Neuronal stem cell (in vitro differentiated cells): ENCODE measurements around the gene WDR45.

Experiments used
- DNase-seq: peaks from one replicate; pipeline ENCODE4 v3.0.0-alpha.2; 2013; ENCODE audit warnings: low spot score
- H2AFZ ChIP-seq: one replicate; pipeline ENCODE4 v1.6.1; 2013; ENCODE audit warnings: mild to moderate bottlenecking, low read length, inconsistent platforms
- H2AK5ac ChIP-seq: 2 replicates; pipeline ENCODE4 v1.6.1; 2013; ENCODE audit warnings: low read depth, mild to moderate bottlenecking, inconsistent platforms, low read length, moderate library complexity, mixed read lengths
- H2BK120ac ChIP-seq: 2 replicates; pipeline ENCODE4 v1.6.1; 2013; ENCODE audit warnings: low read depth, mild to moderate bottlenecking, inconsistent platforms, low read length, moderate library complexity, mixed read lengths
- H2BK12ac ChIP-seq: one replicate; pipeline ENCODE4 v1.6.1; 2013; ENCODE audit warnings: low read length, inconsistent platforms
- H2BK15ac ChIP-seq: 2 replicates; pipeline ENCODE4 v1.6.1; 2013; ENCODE audit warnings: mild to moderate bottlenecking, low read length, inconsistent platforms, mixed read lengths
- H2BK5ac ChIP-seq: one replicate; pipeline ENCODE4 v1.6.1; 2013; ENCODE audit warnings: inconsistent platforms, mild to moderate bottlenecking, low read length, moderate library complexity
- H3K14ac ChIP-seq: one replicate; pipeline ENCODE4 v1.6.1; 2013; ENCODE audit warnings: low read length, inconsistent platforms
- H3K18ac ChIP-seq: 2 replicates; pipeline ENCODE4 v1.6.1; 2013; ENCODE audit warnings: low read length, inconsistent platforms
- H3K23ac ChIP-seq: 2 replicates; pipeline ENCODE4 v1.6.1; 2013; ENCODE audit warnings: low read depth, mild to moderate bottlenecking, mixed read lengths, low read length, inconsistent platforms; ENCODE audit not compliant: poor library complexity
- H3K27ac ChIP-seq: replicated peaks from 3 replicates; pipeline ENCODE4 v1.5.1; 2013; ENCODE audit warnings: low read length, inconsistent platforms
- H3K27me3 ChIP-seq, 3 experiments: 2 replicates each; pipeline ENCODE4 v1.6.1; 2013; ENCODE audit warnings: low read length in 3 of 3, mild to moderate bottlenecking in 2 of 3, inconsistent platforms in 1 of 3, low read depth in 1 of 3, mixed read lengths in 1 of 3, moderate library complexity in 1 of 3; ENCODE audit not compliant: control insufficient read depth in 3 of 3, insufficient read depth in 3 of 3
- H3K36me3 ChIP-seq, 2 donors: replicated peaks in 1 of 2; 2 replicates each; pipeline ENCODE4 v1.6.1; 2013; ENCODE audit warnings: low read length in 2 of 2; ENCODE audit not compliant: control insufficient read depth in 2 of 2, insufficient read depth in 2 of 2
- H3K4ac ChIP-seq: 2 replicates; pipeline ENCODE4 v1.6.1; 2013; ENCODE audit warnings: inconsistent platforms, mild to moderate bottlenecking, low read length, moderate library complexity
- H3K4me1 ChIP-seq, 2 donors: 1 replicate in 1 of 2; 2 replicates in 1 of 2; pipeline ENCODE4 v1.6.1; 2013; ENCODE audit warnings: low read length in 2 of 2, low read depth in 1 of 2; ENCODE audit not compliant: control insufficient read depth in 2 of 2, insufficient read depth in 1 of 2
- H3K4me2 ChIP-seq: one replicate; pipeline ENCODE4 v1.6.1; 2013; ENCODE audit warnings: mild to moderate bottlenecking, low read length, inconsistent platforms; ENCODE audit not compliant: insufficient read depth, poor library complexity, severe bottlenecking
- H3K4me3 ChIP-seq, 2 donors: 2 replicates each; pipeline ENCODE4 v1.5.1; 2013; ENCODE audit warnings: low read length in 2 of 2, mild to moderate bottlenecking in 2 of 2, inconsistent platforms in 1 of 2, moderate library complexity in 1 of 2
- H3K79me1 ChIP-seq: one replicate; pipeline ENCODE4 v1.6.1; 2013; ENCODE audit warnings: low read depth, mild to moderate bottlenecking, inconsistent platforms, low read length, moderate library complexity
- H3K9ac ChIP-seq: one replicate; pipeline ENCODE4 v1.6.1; 2013; ENCODE audit warnings: mild to moderate bottlenecking, low read depth, low read length, inconsistent platforms; ENCODE audit not compliant: poor library complexity
- H3K9me3 ChIP-seq, 2 donors: replicated peaks in 1 of 2; 2 replicates each; pipeline versions ENCODE3 to v1.6.1; 2013; ENCODE audit warnings: low read length in 2 of 2, mild to moderate bottlenecking in 2 of 2, inconsistent platforms in 1 of 2, low read depth in 1 of 2, mixed read lengths in 1 of 2, moderate library complexity in 1 of 2; ENCODE audit not compliant: control insufficient read depth in 2 of 2, insufficient read depth in 1 of 2
- H4K8ac ChIP-seq: one replicate; pipeline ENCODE4 v1.6.1; 2013; ENCODE audit warnings: low read depth, mild to moderate bottlenecking, inconsistent platforms, low read length, moderate library complexity
- H4K91ac ChIP-seq: one replicate; pipeline ENCODE4 v1.6.1; 2013; ENCODE audit warnings: low read length, low read depth, mild to moderate bottlenecking, inconsistent platforms; ENCODE audit not compliant: poor library complexity
- WGBS, 2 donors: extraction: QIAGEN DNeasy Blood & Tissue Kit; methylation state at CpG; one replicate each; pipeline ENCODE4 v1.1.7; 2013; ENCODE audit warnings: missing lambda C conversion rate in 2 of 2, mixed read lengths in 1 of 2; ENCODE audit not compliant: insufficient read length in 2 of 2, insufficient replicate concordance in 1 of 2; ENCODE audit errors: extremely low coverage in 2 of 2; 5-methylcytosine and 5-hydroxymethylcytosine counted together

The WDR45 gene

GRCh38 chrX:49059681-49060085 lies 20.0 kb downstream of the WDR45 start:
- H4K8ac ChIP-seq = no peak overlapping the region
- H3K4ac ChIP-seq = no peak overlapping the region
- H2AK5ac ChIP-seq = no peak overlapping the region
- no CpG with 5 or more reads among the region's 10 CpGs for WGBS, 2 donors
- H3K79me1 ChIP-seq = peaks cover 2% of the 10 kb centered on the region
- H3K4me1 ChIP-seq = no peaks in the 10 kb centered on the region
- no peak overlapping the region for H2BK120ac ChIP-seq
- H4K91ac ChIP-seq = no peak overlapping the region
- no peaks in the 10 kb centered on the region for H3K27me3 ChIP-seq
- no peaks in the 10 kb centered on the region for H3K36me3 ChIP-seq
- no peak for DNase-seq
- H2BK15ac ChIP-seq = no peak overlapping the region
- no peak overlapping the region for H3K4me2 ChIP-seq
- no peak overlapping the region for H3K23ac ChIP-seq
- H3K4me3 ChIP-seq = no peak overlapping the region
- H3K9ac ChIP-seq = no peak overlapping the region
- H3K27ac ChIP-seq = no peak overlapping the region
- no peak overlapping the region for H2BK12ac ChIP-seq
- no peak overlapping the region for H2BK5ac ChIP-seq
- H3K18ac ChIP-seq = no peak overlapping the region
- no peak overlapping the region for H3K14ac ChIP-seq
- no peak overlapping the region for H2AFZ ChIP-seq
- peaks cover 0 to 3% of the 10 kb centered on the region in 2 donors for H3K9me3 ChIP-seq

GRCh38 chrX:49059201-49059600 lies 20.5 kb downstream of the WDR45 start:
- no peak overlapping the region for H3K27ac ChIP-seq
- no peak overlapping the region for H3K4me3 ChIP-seq
- H3K27me3 ChIP-seq = no peaks in the 10 kb centered on the region
- no peaks in the 10 kb centered on the region for H3K4me1 ChIP-seq
- peaks cover 0 to 8% of the 10 kb centered on the region in 2 donors for H3K9me3 ChIP-seq
- no peaks in the 10 kb centered on the region for H3K79me1 ChIP-seq
- H3K23ac ChIP-seq = no peak overlapping the region
- DNase-seq = no peak
- no peak overlapping the region for H2BK12ac ChIP-seq
- H3K14ac ChIP-seq = no peak overlapping the region
- no peak overlapping the region for H2AFZ ChIP-seq
- no peak overlapping the region for H3K9ac ChIP-seq
- no peak overlapping the region for H2BK5ac ChIP-seq
- no peak overlapping the region for H2BK15ac ChIP-seq
- no peak overlapping the region for H2BK120ac ChIP-seq
- H3K4me2 ChIP-seq = no peak overlapping the region
- H3K4ac ChIP-seq = no peak overlapping the region
- H4K91ac ChIP-seq = no peak overlapping the region
- no peak overlapping the region for H3K18ac ChIP-seq
- H2AK5ac ChIP-seq = no peak overlapping the region
- WGBS, 2 donors = no CpG with 5 or more reads among the region's 6 CpGs
- H3K36me3 ChIP-seq = no peaks in the 10 kb centered on the region
- no peak overlapping the region for H4K8ac ChIP-seq

- Histone ChIP-seq H2AFZ (no peak within 1 kb of the TSS), H3K4me2 (no peak within 1 kb of the TSS), H3K4me3 (no peak within 1 kb of the TSS), H3K36me3 (no peaks in the 10 kb centered on the region), H2BK15ac (no peak within 1 kb of the TSS), H2BK5ac (no peak within 1 kb of the TSS), H3K9me3 (peaks cover 0 to 11% of the 10 kb centered on the region in 2 donors), H3K18ac (no peak within 1 kb of the TSS), H2AK5ac (no peak within 1 kb of the TSS), H2BK12ac (no peak within 1 kb of the TSS), H4K8ac (no peak within 1 kb of the TSS), H4K91ac (no peak within 1 kb of the TSS), H3K4ac (no peak within 1 kb of the TSS), H3K27ac (no peak within 1 kb of the TSS), H2BK120ac (no peak within 1 kb of the TSS), H3K79me1 (no peaks in the 10 kb centered on the region), H3K9ac (no peak within 1 kb of the TSS), H3K23ac (no peak within 1 kb of the TSS), H3K14ac (no peak within 1 kb of the TSS), H3K27me3 (no peaks in the 10 kb centered on the region), H3K4me1 (no peaks in the 10 kb centered on the region)
- no peak for DNase-seq
- no CpG with 5 or more reads among the region's 5 CpGs for WGBS, 2 donors
These were observed 20.9 kb downstream of the WDR45 start, which contains the start of gene CCDC120 for GRCh38 chrX:49058794-49059193. Gene CCDC120 (plus strand): TSS chrX:49058999. CDS start chrX:49062042, 3,043 bp downstream.

- no peak overlapping the region for H4K8ac ChIP-seq
- no peak overlapping the region for H3K27ac ChIP-seq
- H3K14ac ChIP-seq = no peak overlapping the region
- no peak overlapping the region for H2BK12ac ChIP-seq
- no peak overlapping the region for H3K23ac ChIP-seq
- no peak overlapping the region for H3K18ac ChIP-seq
- peaks cover 0 to 3% of the 10 kb centered on the region in 2 donors for H3K4me1 ChIP-seq
- H4K91ac ChIP-seq = no peak overlapping the region
- H2BK5ac ChIP-seq = no peak overlapping the region
- H2BK120ac ChIP-seq = no peak overlapping the region
- DNase-seq = no peak
- WGBS, 2 donors = no CpG with 5 or more reads among the region's 5 CpGs
- H3K4me2 ChIP-seq = peak overlapping the region; percentile 30
- peaks cover 0 to 11% of the 10 kb centered on the region in 2 donors for H3K9me3 ChIP-seq
- no peak overlapping the region for H3K9ac ChIP-seq
- peaks cover 0 to 3% (median 0%) of the 10 kb centered on the region in 3 experiments for H3K27me3 ChIP-seq
- no peak overlapping the region for H2AK5ac ChIP-seq
- H3K36me3 ChIP-seq = no peaks in the 10 kb centered on the region
- peak overlapping the region; percentile 84 for H2AFZ ChIP-seq
- H3K4me3 ChIP-seq = peak overlapping the region; percentile 46 to 83
- no peak overlapping the region for H3K4ac ChIP-seq
- no peak overlapping the region for H2BK15ac ChIP-seq
- H3K79me1 ChIP-seq = no peaks in the 10 kb centered on the region
These were observed 25.5 kb downstream of the WDR45 start for GRCh38 chrX:49054073-49054762.
